H9 (cell line): ENCODE measurements around the gene RNF148. TPM values are rescaled to one million over a fixed set of nuclear protein-coding genes. Genes with fewer than 3 reads are reported as not detected.

Experiments used
- DNase-seq: peaks from one replicate; pipeline ENCODE4 v3.0.0-alpha.2; 2017
- H2AFZ ChIP-seq: one replicate; pipeline ENCODE4 v1.6.1; 2013; ENCODE audit warnings: mild to moderate bottlenecking, low read length, control low read depth, moderate library complexity
- H2AK5ac ChIP-seq: 2 replicates; pipeline ENCODE4 v1.6.1; 2013; ENCODE audit warnings: low read length, control low read depth, mixed read lengths; ENCODE audit not compliant: insufficient read length
- H2BK120ac ChIP-seq: one replicate; pipeline ENCODE4 v1.6.1; 2013; ENCODE audit warnings: low read depth, mild to moderate bottlenecking, low read length, control low read depth, inconsistent platforms; ENCODE audit not compliant: poor library complexity, severe bottlenecking
- H2BK12ac ChIP-seq: 2 replicates; pipeline ENCODE4 v1.6.1; 2013; ENCODE audit warnings: low read length, control low read depth, mixed read lengths, low read depth; ENCODE audit not compliant: insufficient read length
- H2BK15ac ChIP-seq: 2 replicates; pipeline ENCODE4 v1.6.1; 2013; ENCODE audit warnings: low read depth, low read length, control low read depth
- H2BK20ac ChIP-seq: one replicate; pipeline ENCODE4 v1.6.1; 2013; ENCODE audit warnings: low read depth, mild to moderate bottlenecking, low read length, control low read depth, inconsistent platforms; ENCODE audit not compliant: poor library complexity, severe bottlenecking
- H2BK5ac ChIP-seq: 2 replicates; pipeline ENCODE4 v1.6.1; 2013; ENCODE audit warnings: low read length, control low read depth, mixed read lengths; ENCODE audit not compliant: insufficient read length
- H3K14ac ChIP-seq: 2 replicates; pipeline ENCODE4 v1.6.1; 2013; ENCODE audit warnings: low read length, control low read depth; ENCODE audit not compliant: insufficient read depth
- H3K18ac ChIP-seq: 2 replicates; pipeline ENCODE4 v1.6.1; 2013; ENCODE audit warnings: low read depth, mild to moderate bottlenecking, mixed read lengths, low read length, control low read depth; ENCODE audit not compliant: insufficient read length
- H3K23ac ChIP-seq: 2 replicates; pipeline ENCODE4 v1.6.1; 2013; ENCODE audit warnings: low read length, control low read depth, mixed read lengths, low read depth; ENCODE audit not compliant: insufficient read length
- H3K23me2 ChIP-seq: 2 replicates; pipeline ENCODE4 v1.6.1; 2013; ENCODE audit warnings: low read depth, mild to moderate bottlenecking, mixed read lengths, low read length, control low read depth; ENCODE audit not compliant: insufficient read length, poor library complexity, severe bottlenecking
- H3K27ac ChIP-seq: 2 replicates; pipeline ENCODE4 v1.5.1; 2013; ENCODE audit warnings: low read length, control low read depth, mixed read lengths, low read depth; ENCODE audit not compliant: insufficient read length
- H3K27me3 ChIP-seq: 2 replicates; pipeline ENCODE4 v1.6.1; 2013; ENCODE audit warnings: low read length, control low read depth, inconsistent platforms; ENCODE audit not compliant: insufficient read depth
- H3K4ac ChIP-seq: 2 replicates; pipeline ENCODE4 v1.6.1; 2013; ENCODE audit warnings: low read depth, mild to moderate bottlenecking, control low read depth, inconsistent platforms, low read length, moderate library complexity
- H3K4me1 ChIP-seq: 2 replicates; pipeline ENCODE4 v1.6.1; 2013; ENCODE audit warnings: low read length, control low read depth, inconsistent platforms; ENCODE audit not compliant: insufficient read depth
- H3K4me2 ChIP-seq: 2 replicates; pipeline ENCODE4 v1.6.1; 2013; ENCODE audit warnings: low read length, control low read depth, mixed read lengths; ENCODE audit not compliant: insufficient read length, insufficient read depth
- H3K56ac ChIP-seq: 2 replicates; pipeline ENCODE4 v1.6.1; 2013; ENCODE audit warnings: low read depth, mild to moderate bottlenecking, mixed read lengths, low read length, control low read depth; ENCODE audit not compliant: insufficient read length
- H3K79me1 ChIP-seq: 2 replicates; pipeline ENCODE4 v1.6.1; 2013; ENCODE audit warnings: low read depth, mild to moderate bottlenecking, moderate library complexity, low read length, control low read depth, inconsistent platforms; ENCODE audit not compliant: insufficient read depth, poor library complexity, severe bottlenecking
- H3K79me2 ChIP-seq: 2 replicates; pipeline ENCODE4 v1.6.1; 2013; ENCODE audit warnings: low read length, control low read depth, inconsistent platforms; ENCODE audit not compliant: insufficient read depth
- H3K9ac ChIP-seq: 2 replicates; pipeline ENCODE4 v1.6.1; 2013; ENCODE audit warnings: low read length, control low read depth, mixed read lengths; ENCODE audit not compliant: insufficient read length; ENCODE audit errors: extremely low read depth
- H3K9me3 ChIP-seq: one replicate; pipeline ENCODE4 v1.6.1; 2013; ENCODE audit warnings: low read depth, low read length, inconsistent platforms; ENCODE audit not compliant: control insufficient read depth
- H3T11ph ChIP-seq: one replicate; pipeline ENCODE4 v1.6.1; 2013; ENCODE audit warnings: mild to moderate bottlenecking, low read length, control low read depth, inconsistent platforms
- H4K20me1 ChIP-seq: one replicate; pipeline ENCODE4 v1.6.1; 2013; ENCODE audit not compliant: control insufficient read depth, insufficient read length, insufficient read depth
- H4K5ac ChIP-seq: 2 replicates; pipeline ENCODE4 v1.6.1; 2013; ENCODE audit warnings: low read depth, mild to moderate bottlenecking, mixed read lengths, low read length, control low read depth; ENCODE audit not compliant: insufficient read length
- H4K8ac ChIP-seq: replicated peaks from 2 replicates; pipeline ENCODE4 v1.6.1; 2013; ENCODE audit warnings: low read length, control low read depth, mixed read lengths, low read depth; ENCODE audit not compliant: insufficient read length
- H4K91ac ChIP-seq: 2 replicates; pipeline ENCODE4 v1.6.1; 2013; ENCODE audit warnings: low read depth, mild to moderate bottlenecking, moderate library complexity, mixed read lengths, low read length, control low read depth; ENCODE audit not compliant: insufficient read length
- H3K27ac Mint-ChIP-seq, 3 experiments: 2 replicates in 2 of 3; 3 replicates in 1 of 3; pipeline ENCODE4 v1.8.0; 2020 to 2021; ENCODE audit warnings: mixed read lengths in 3 of 3, mild to moderate bottlenecking in 1 of 3, moderate library complexity in 1 of 3
- H3K27me3 Mint-ChIP-seq: 2 replicates; pipeline ENCODE4 v1.8.0; 2021; ENCODE audit warnings: low read depth, mild to moderate bottlenecking, moderate library complexity, mixed read lengths
- H3K36me3 Mint-ChIP-seq, 3 experiments: 2 replicates in 2 of 3; 3 replicates in 1 of 3; pipeline ENCODE4 v1.8.0; 2020 to 2021; ENCODE audit warnings: low read depth in 3 of 3, mixed read lengths in 3 of 3; ENCODE audit not compliant: insufficient read depth in 1 of 3
- H3K4me1 Mint-ChIP-seq, 2 experiments: 2 replicates each; pipeline ENCODE4 v1.8.0; 2020; ENCODE audit warnings: mixed read lengths in 2 of 2
- H3K4me3 Mint-ChIP-seq, 2 experiments: 2 replicates in 1 of 2; 3 replicates in 1 of 2; pipeline ENCODE4 v1.8.0; 2020 to 2021; ENCODE audit warnings: mild to moderate bottlenecking in 2 of 2, mixed read lengths in 2 of 2, moderate library complexity in 1 of 2
- H3K9me3 Mint-ChIP-seq, 2 experiments: 2 replicates in 1 of 2; 3 replicates in 1 of 2; pipeline ENCODE4 v1.8.0; 2020; ENCODE audit warnings: mild to moderate bottlenecking in 2 of 2, mixed read lengths in 2 of 2, moderate library complexity in 1 of 2
- WGBS: extraction: QIAGEN DNeasy Blood & Tissue Kit; methylation state at CpG from one replicate; pipeline ENCODE4 v1.1.7; 2013; ENCODE audit warnings: missing lambda C conversion rate, low lambda C conversion rate, mixed read lengths; ENCODE audit not compliant: insufficient read length; ENCODE audit errors: extremely low coverage; 5-methylcytosine and 5-hydroxymethylcytosine counted together
- long read RNA-seq: library from polyadenylated mRNA; unstranded; transcript quantifications from one replicate; pipeline ENCODE4 v2.0.0, GENCODE V29; 2020
- total RNA-seq: library from RNA; stranded (reverse); gene quantifications from 2 replicates; pipeline ENCODE4 v1.2.1, GENCODE V29; 2021
- TF ChIP-seq, protein P1 (sequence below): fragments of 200-600 bp; sonication (generic); conservative IDR thresholded peaks from 3 replicates; pipeline ENCODE4 v1.8.0; 2021; ENCODE audit warnings: antibody characterized with exemption, mild to moderate bottlenecking

RNF148 gene
- 0.29 and 0.39 TPM in 2 replicates for total RNA-seq
- long read RNA-seq, result 0 reads

- Mint-ChIP-seq H3K4me3 (no peak within 1 kb of the TSS; a peak in 1 of 5 replicates), H3K36me3 (no peaks in the 10 kb centered on the region; a peak in 1 of 7 replicates), H3K9me3 (no peaks in the 10 kb centered on the region), H3K27ac (no peak within 1 kb of the TSS; a peak in 1 of 7 replicates), H3K4me1 (peaks cover 2 to 3% of the 10 kb centered on the region in 2 experiments; a peak in 2 of 4 replicates), H3K27me3 (no peaks in the 10 kb centered on the region)
- H2BK12ac ChIP-seq, result no peak within 1 kb of the TSS
- H3K18ac ChIP-seq, result no peak within 1 kb of the TSS
- no peak within 1 kb of the TSS for H3K14ac ChIP-seq
- no peak within 1 kb of the TSS for H3K23ac ChIP-seq
- TF ChIP-seq, protein P1, sequence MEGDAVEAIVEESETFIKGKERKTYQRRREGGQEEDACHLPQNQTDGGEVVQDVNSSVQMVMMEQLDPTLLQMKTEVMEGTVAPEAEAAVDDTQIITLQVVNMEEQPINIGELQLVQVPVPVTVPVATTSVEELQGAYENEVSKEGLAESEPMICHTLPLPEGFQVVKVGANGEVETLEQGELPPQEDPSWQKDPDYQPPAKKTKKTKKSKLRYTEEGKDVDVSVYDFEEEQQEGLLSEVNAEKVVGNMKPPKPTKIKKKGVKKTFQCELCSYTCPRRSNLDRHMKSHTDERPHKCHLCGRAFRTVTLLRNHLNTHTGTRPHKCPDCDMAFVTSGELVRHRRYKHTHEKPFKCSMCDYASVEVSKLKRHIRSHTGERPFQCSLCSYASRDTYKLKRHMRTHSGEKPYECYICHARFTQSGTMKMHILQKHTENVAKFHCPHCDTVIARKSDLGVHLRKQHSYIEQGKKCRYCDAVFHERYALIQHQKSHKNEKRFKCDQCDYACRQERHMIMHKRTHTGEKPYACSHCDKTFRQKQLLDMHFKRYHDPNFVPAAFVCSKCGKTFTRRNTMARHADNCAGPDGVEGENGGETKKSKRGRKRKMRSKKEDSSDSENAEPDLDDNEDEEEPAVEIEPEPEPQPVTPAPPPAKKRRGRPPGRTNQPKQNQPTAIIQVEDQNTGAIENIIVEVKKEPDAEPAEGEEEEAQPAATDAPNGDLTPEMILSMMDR, result no peak
- no peaks in the 10 kb centered on the region for H3K79me2 ChIP-seq
- no peak within 1 kb of the TSS for H3K56ac ChIP-seq
- H2BK15ac ChIP-seq, result no peak within 1 kb of the TSS
- no peak within 1 kb of the TSS for H3K9ac ChIP-seq
- H4K5ac ChIP-seq, result no peak within 1 kb of the TSS
- H3K9me3 ChIP-seq, result no peaks in the 10 kb centered on the region
- H3K27ac ChIP-seq, result no peak within 1 kb of the TSS
- no peaks in the 10 kb centered on the region for H3K27me3 ChIP-seq
- no peak within 1 kb of the TSS for H2BK120ac ChIP-seq
- no peak within 1 kb of the TSS for H3T11ph ChIP-seq
- H2AFZ ChIP-seq, result no peak within 1 kb of the TSS
- H2BK20ac ChIP-seq, result no peak within 1 kb of the TSS
- H3K4me1 ChIP-seq, result no peaks in the 10 kb centered on the region; the same call in 1 of the 2 replicates
- no peak for DNase-seq
- H3K4me2 ChIP-seq, result no peak within 1 kb of the TSS
- no CpG with 5 or more reads among the region's 1 CpG for WGBS
- H4K91ac ChIP-seq, result no peak within 1 kb of the TSS
- no peaks in the 10 kb centered on the region for H3K23me2 ChIP-seq
- no peak within 1 kb of the TSS for H2AK5ac ChIP-seq
- H4K20me1 ChIP-seq, result no peaks in the 10 kb centered on the region
- H3K79me1 ChIP-seq, result no peaks in the 10 kb centered on the region
- H3K4ac ChIP-seq, result no peak within 1 kb of the TSS
- H2BK5ac ChIP-seq, result no peak within 1 kb of the TSS
- no peak within 1 kb of the TSS for H4K8ac ChIP-seq
Observed at GRCh38 chr7:122702872-122703510, at the start of gene RNF148. TSS of gene RNF148 (minus strand) at chr7:122702922. CDS start at chr7:122702750, 172 bp downstream.
